HEK293 (cell line): Measurements from ENCODE around the gene GPSM1.

Source experiments
- CTCF ChIA-PET: fragments of 350-600 bp; formaldehyde crosslinking; extraction: SDS; loops from one replicate; lab custom pipeline; 2021; ENCODE audit warnings: antibody characterized with exemption; lab: Yijun Ruan, JAX
- POLR2A ChIA-PET: fragments of 300-600 bp; formaldehyde crosslinking; extraction: SDS; loops from one replicate; lab custom pipeline; 2020; ENCODE audit warnings: antibody characterized with exemption, inconsistent platforms; lab: Yijun Ruan, JAX
- H3K27ac ChIP-seq: fragments of 200-500 bp; sonication (Bioruptor generic); 2 replicates; pipeline ENCODE4 v1.5.1; 2014; ENCODE audit warnings: low read depth, low read length, control low read depth, inconsistent platforms; ENCODE audit errors: extremely low read depth
- H3K36me3 ChIP-seq, 2 experiments: fragments of 200-500 bp in 1 of 2; sonication (Bioruptor generic) in 1 of 2; 1 replicate in 1 of 2; 2 replicates in 1 of 2; pipeline ENCODE4 v1.5.1; 2014 to 2017; ENCODE audit warnings: inconsistent platforms in 2 of 2, low read length in 2 of 2; ENCODE audit not compliant: control insufficient read depth in 2 of 2, insufficient read depth in 1 of 2
- H3K4me1 ChIP-seq: fragments of 200-500 bp; sonication (Bioruptor generic); 2 replicates; pipeline ENCODE4 v1.5.1; 2014; ENCODE audit warnings: mild to moderate bottlenecking, low read length, inconsistent platforms; ENCODE audit not compliant: control insufficient read depth, insufficient read depth
- H3K4me3 ChIP-seq: 2 replicates; pipeline ENCODE4 v1.5.1; 2011; ENCODE audit warnings: low read depth, mild to moderate bottlenecking, control low read depth, low read length, moderate library complexity
- H3K9me3 ChIP-seq: fragments of 200-500 bp; sonication (Bioruptor generic); 2 replicates; pipeline ENCODE4 v1.5.1; 2014; ENCODE audit warnings: low read depth, low read length, inconsistent platforms; ENCODE audit not compliant: control insufficient read depth, insufficient read depth
- BCL11B ChIP-seq: fragments of 450-650 bp; formaldehyde crosslinking; IDR thresholded peaks from 2 replicates; pipeline ENCODE4 v1.5.1; 2016; ENCODE audit warnings: low read depth, missing biosample characterization, missing genetic modification characterization
- CTCF ChIP-seq: fragments of 450-650 bp; formaldehyde crosslinking; IDR thresholded peaks from 2 replicates; pipeline ENCODE4 v1.5.1; 2016; ENCODE audit warnings: missing biosample characterization, missing genetic modification characterization
- GLIS1 ChIP-seq: fragments of 450-650 bp; formaldehyde crosslinking; IDR thresholded peaks from 2 replicates; pipeline ENCODE4 v1.5.1; 2016; ENCODE audit warnings: missing biosample characterization, missing genetic modification characterization
- GLIS2 ChIP-seq: fragments of 450-650 bp; formaldehyde crosslinking; IDR thresholded peaks from 2 replicates; pipeline ENCODE4 v1.5.1; 2016; ENCODE audit warnings: missing biosample characterization, missing genetic modification characterization
- HOXC10 ChIP-seq: sonication (generic); formaldehyde crosslinking; IDR thresholded peaks from 2 replicates; pipeline ENCODE4 v1.8.1; 2023; ENCODE audit warnings: mild to moderate bottlenecking, missing genetic modification reagents
- ZIC2 ChIP-seq: fragments of 450-650 bp; formaldehyde crosslinking; IDR thresholded peaks from 2 replicates; pipeline ENCODE4 v1.5.1; 2016; ENCODE audit warnings: missing biosample characterization, missing genetic modification characterization
- ZNF175 ChIP-seq: fragments of 450-650 bp; formaldehyde crosslinking; IDR thresholded peaks from 2 replicates; pipeline ENCODE4 v1.5.1; 2016; ENCODE audit warnings: missing biosample characterization, missing genetic modification characterization
- ZNF280D ChIP-seq: fragments of 450-650 bp; formaldehyde crosslinking; IDR thresholded peaks from 2 replicates; pipeline ENCODE4 v1.5.1; 2016; ENCODE audit warnings: missing biosample characterization, missing genetic modification characterization
- ZNF362 ChIP-seq: fragments of 450-650 bp; formaldehyde crosslinking; IDR thresholded peaks from 2 replicates; pipeline ENCODE4 v1.5.1; 2016; ENCODE audit warnings: missing biosample characterization, missing genetic modification characterization
- ZNF513 ChIP-seq: fragments of 450-650 bp; IDR thresholded peaks from 2 replicates; pipeline ENCODE4 v1.5.1; 2018; ENCODE audit warnings: missing biosample characterization, missing genetic modification characterization
- ZNF549 ChIP-seq: fragments of 450-650 bp; IDR thresholded peaks from 2 replicates; pipeline ENCODE4 v1.5.1; 2018; ENCODE audit warnings: missing biosample characterization, missing genetic modification characterization, mild to moderate bottlenecking, inconsistent platforms, moderate library complexity
- ZNF558 ChIP-seq: fragments of 450-650 bp; formaldehyde crosslinking; IDR thresholded peaks from 2 replicates; pipeline ENCODE4 v1.5.1; 2016; ENCODE audit warnings: missing biosample characterization, missing genetic modification characterization
- ZSCAN5A ChIP-seq: fragments of 450-650 bp; formaldehyde crosslinking; IDR thresholded peaks from 2 replicates; pipeline ENCODE4 v1.5.1; 2016; ENCODE audit warnings: missing biosample characterization, missing genetic modification characterization

Gene GPSM1

GRCh38 chr9:136355616-136356557, 28.5 kb downstream of the GPSM1 start (continued):
- TF ChIP-seq BCL11B (tag by site-specific recombination): peak; percentile 82
- no peak for TF ChIP-seq HOXC10 (CRISPR knock-in tag)
- TF ChIP-seq ZNF513 (tag by site-specific recombination): no peak
- no peak for TF ChIP-seq ZNF558
- TF ChIP-seq ZSCAN5A (tag by site-specific recombination): no peak
- no peak for TF ChIP-seq ZNF175 (tag by site-specific recombination)
- no peak for TF ChIP-seq ZNF280D (tag by site-specific recombination)
- peak; percentile 19; the same call in 1 of the 2 replicates for TF ChIP-seq ZIC2 (tag by site-specific recombination)
- TF ChIP-seq ZNF549: no peak
- no peak for TF ChIP-seq CTCF (tag by site-specific recombination)

- peak; percentile 51 for TF ChIP-seq GLIS2 (tag by site-specific recombination)
- TF ChIP-seq GLIS1 (tag by site-specific recombination): peak; percentile 69
- no peak for TF ChIP-seq ZNF362 (tag by site-specific recombination)
- TF ChIP-seq ZIC2 (tag by site-specific recombination): no peak
- TF ChIP-seq, all 188 proteins: peak for 2
- Histone ChIP-seq H3K4me3 (no peak overlapping the region), H3K36me3 (peaks cover 0 to 25% of the 10 kb centered on the region in 2 experiments; a peak in 1 of 3 replicates), H3K4me1 (no peaks in the 10 kb centered on the region), H3K9me3 (no peaks in the 10 kb centered on the region), H3K27ac (no peak overlapping the region)
- POLR2A ChIA-PET: no interaction called here
- CTCF ChIA-PET: interaction anchor here (0.6 kb wide), 1 partner anchor 44 kb away, joined by 3 read pairs; no protein-coding TSS in a partner anchor
Measured at GRCh38 chr9:136357202-136357725, 29.9 kb downstream of the GPSM1 start.
